K562 (cell line): ENCODE measurements around the gene SCLY. TPM values are rescaled to one million over a fixed set of nuclear protein-coding genes. Genes with fewer than 3 reads are reported as not detected.

Source experiments
- ATAC-seq: fragments of 200-7000 bp; cut with Tn5 transposase; 3 replicates; pipeline ENCODE4 v1.9.1; 2020; ENCODE audit warnings: moderate library complexity
- BruUV-seq: library from RNA; stranded (reverse); fragments of 400-500 nt; replicated peaks from 2 replicates; lab custom pipeline; 2021; lab: Mats Ljungman, UMichigan
- CTCF ChIA-PET: fragments of 300-600 bp; formaldehyde crosslinking; extraction: SDS; loops from one replicate; lab custom pipeline; 2021; ENCODE audit warnings: low intra/inter-chr PET ratio; lab: Yijun Ruan, JAX
- POLR2A ChIA-PET: fragments of 300-600, 350-650 bp; sonication (Branson Sonifier 250); formaldehyde crosslinking; extraction: SDS; loops from one replicate; lab custom pipeline; 2021; ENCODE audit warnings: antibody characterized with exemption, inconsistent platforms; lab: Yijun Ruan, JAX
- DNase-seq, 4 experiments: peaks; one replicate each; pipeline versions ENCODE4 v3.0.0 to v3.0.0-alpha.2; 2011 to 2018; ENCODE audit warnings: low spot score in 3 of 4, mixed read lengths in 3 of 4; ENCODE audit errors: extremely low read depth in 1 of 4
- FAIRE-seq: peaks from 2 replicates; lab custom pipeline; 2011; peaks lifted over from hg19 to GRCh38; lab: Jason Lieb, UNC
- H2AFZ ChIP-seq: 2 replicates; pipeline ENCODE4 v1.6.0; 2011; ENCODE audit warnings: low read depth, low read length, control low read depth, inconsistent platforms
- H3K27ac ChIP-seq: fragments of 200-600 bp; 3 replicates; pipeline ENCODE4 v1.8.0; 2011; ENCODE audit warnings: low read depth, mild to moderate bottlenecking, control low read depth, inconsistent platforms, low read length, moderate library complexity, mixed read lengths; ENCODE audit errors: extremely low read depth
- H3K27me3 ChIP-seq, 2 experiments: fragments of 300-600 bp in 1 of 2; 2 replicates in 1 of 2; 3 replicates in 1 of 2; pipeline versions ENCODE4 v1.6.0 to v1.8.0; 2011; ENCODE audit warnings: inconsistent platforms in 2 of 2, low read length in 2 of 2, mild to moderate bottlenecking in 1 of 2, mixed read lengths in 1 of 2, moderate library complexity in 1 of 2; ENCODE audit not compliant: control insufficient read depth in 2 of 2, insufficient read depth in 2 of 2
- H3K36me3 ChIP-seq: fragments of 300-600 bp; 3 replicates; pipeline ENCODE4 v1.8.0; 2011; ENCODE audit warnings: mild to moderate bottlenecking, low read length, inconsistent platforms; ENCODE audit not compliant: control insufficient read depth, insufficient read depth
- H3K4me1 ChIP-seq, 2 experiments: fragments of 200-600 bp in 1 of 2; replicated peaks in 1 of 2; 2 replicates in 1 of 2; 3 replicates in 1 of 2; pipeline versions ENCODE4 v1.5.1 to v1.8.0; 2011; ENCODE audit warnings: inconsistent platforms in 2 of 2, low read length in 2 of 2, mild to moderate bottlenecking in 1 of 2, mixed read lengths in 1 of 2, moderate library complexity in 1 of 2; ENCODE audit not compliant: control insufficient read depth in 2 of 2, insufficient read depth in 2 of 2
- H3K4me2 ChIP-seq: 2 replicates; pipeline ENCODE4 v1.6.1; 2011; ENCODE audit warnings: low read length, control low read depth, inconsistent platforms, mixed read lengths; ENCODE audit not compliant: insufficient read depth
- H3K4me3 ChIP-seq: fragments of 200-600 bp; sonication (generic), shearing (Covaris generic); 2 replicates; pipeline ENCODE4 v1.5.1; 2016; ENCODE audit warnings: control low read depth, inconsistent platforms
- H3K79me2 ChIP-seq: fragments of 200-600 bp; 3 replicates; pipeline ENCODE4 v1.8.0; 2011; ENCODE audit warnings: low read length, inconsistent platforms; ENCODE audit not compliant: control insufficient read depth, insufficient read depth
- H3K9ac ChIP-seq, 2 experiments: 2 replicates each; pipeline versions ENCODE4 v1.6.0 to v1.6.1; 2011; ENCODE audit warnings: low read depth in 2 of 2, low read length in 2 of 2, control low read depth in 1 of 2, inconsistent platforms in 1 of 2, mild to moderate bottlenecking in 1 of 2, mixed read lengths in 1 of 2; ENCODE audit not compliant: insufficient read depth in 1 of 2
- H3K9me1 ChIP-seq: one replicate; pipeline ENCODE4 v1.6.0; 2011; ENCODE audit warnings: inconsistent platforms, mild to moderate bottlenecking, low read length, moderate library complexity; ENCODE audit not compliant: control insufficient read depth, insufficient read depth
- H3K9me3 ChIP-seq: replicated peaks from 2 replicates; pipeline ENCODE4 v1.5.1; 2011; ENCODE audit warnings: low read depth, low read length, inconsistent platforms; ENCODE audit not compliant: control insufficient read depth, insufficient read depth
- H4K20me1 ChIP-seq: replicated peaks from 2 replicates; pipeline ENCODE4 v1.6.1; 2011; ENCODE audit warnings: low read length, inconsistent platforms, mixed read lengths; ENCODE audit not compliant: control insufficient read depth, insufficient read depth
- NFIC ChIP-seq: fragments of 450-650 bp; IDR thresholded peaks from 2 replicates; pipeline ENCODE4 v1.6.1; 2017; ENCODE audit warnings: mild to moderate bottlenecking, inconsistent platforms
- WGBS: fragments of 100-300 bp; shearing (Covaris generic); methylation state at CpG from one replicate; pipeline ENCODE4 v1.1.6; 2016; ENCODE audit warnings: low coverage, mixed read lengths; ENCODE audit not compliant: insufficient coverage; ENCODE audit errors: missing lambda C conversion rate; 5-methylcytosine and 5-hydroxymethylcytosine counted together
- in situ Hi-C: fragments of 300-500 bp; cut with MboI; formaldehyde crosslinking; loops from 4 replicates; pipeline ENCODE4 v1.15.0; 2018; ENCODE audit warnings: inconsistent platforms, mixed read lengths
- intact Hi-C: fragments of 100-400 bp; cut with micrococcal nuclease; formaldehyde crosslinking; loops from 2 replicates; pipeline ENCODE4 v1.14.2; 2022
- polyA plus RNA-seq, 8 experiments: library from polyadenylated mRNA; depleted of rRNA in 4 of 8; stranded (reverse) in 5 of 8; unstranded in 3 of 8; fragments of >200 nt; fragmentation: Nextera tagmentation in 2 of 8; fragmentation: Illumina TruSeq in 1 of 8; extraction: Ambion mirVana in 2 of 8; extraction: Trizol in 1 of 8; gene quantifications; 2 replicates each; pipeline versions ENCODE4 v1.2.1 to v1.2.3, GENCODE V29; 2011 to 2014; ENCODE audit warnings: inconsistent platforms in 1 of 8, missing spikeins in 1 of 8
- total RNA-seq, 7 experiments: library from RNA; depleted of rRNA in 6 of 7; stranded (reverse); fragments of >200 nt in 6 of 7; fragmentation: Illumina TruSeq in 2 of 7; extraction: Trizol in 2 of 7; gene quantifications; 2 replicates each; pipeline versions ENCODE4 v1.2.1 to v1.2.3, GENCODE V29; 2011 to 2021; ENCODE audit warnings: low replicate concordance in 1 of 7
- TF ChIP-seq, protein P1 (sequence below): sonication (generic); formaldehyde crosslinking; IDR thresholded peaks from 2 replicates; pipeline ENCODE4 v1.8.0; 2023; ENCODE audit warnings: mild to moderate bottlenecking, missing genetic modification reagents

SCLY gene
- total and polyA plus RNA-seq, 9 of the 15 experiments (the other 6 are each of a cell fraction or from before 2014, with no cell fraction given) = 2.6 to 32.2 (median 21.1) TPM

DNA sequence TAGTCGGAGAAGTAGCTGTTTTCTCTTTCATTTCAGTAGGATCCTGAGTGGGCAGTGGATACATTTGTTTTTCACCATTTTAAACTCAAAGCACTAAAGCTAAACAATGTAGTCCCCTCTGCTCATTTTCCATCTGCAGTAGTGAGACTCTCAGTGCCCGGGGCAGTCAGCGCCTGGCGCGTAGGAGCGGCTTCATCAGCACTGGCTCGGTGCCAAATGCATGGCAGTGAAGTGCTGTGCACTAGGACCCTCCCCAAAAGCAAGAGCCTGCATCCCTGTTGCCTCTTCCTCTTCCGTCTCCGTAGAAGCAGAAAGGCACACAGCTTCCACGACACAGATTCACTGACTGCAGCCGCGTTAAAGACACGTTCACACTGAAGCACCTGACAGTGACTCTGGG, 20.3 kb downstream of the SCLY start:
- no peak overlapping the region for H3K27ac ChIP-seq
- ATAC-seq (no peak), FAIRE-seq (no peak), DNase-seq (no peak)
- in situ Hi-C loops (no loop called here), intact Hi-C loops (no loop called here)
- peaks cover 2% of the 10 kb centered on the region; the same call in 2 of the 3 replicates for H3K79me2 ChIP-seq
- TF ChIP-seq, protein P1, sequence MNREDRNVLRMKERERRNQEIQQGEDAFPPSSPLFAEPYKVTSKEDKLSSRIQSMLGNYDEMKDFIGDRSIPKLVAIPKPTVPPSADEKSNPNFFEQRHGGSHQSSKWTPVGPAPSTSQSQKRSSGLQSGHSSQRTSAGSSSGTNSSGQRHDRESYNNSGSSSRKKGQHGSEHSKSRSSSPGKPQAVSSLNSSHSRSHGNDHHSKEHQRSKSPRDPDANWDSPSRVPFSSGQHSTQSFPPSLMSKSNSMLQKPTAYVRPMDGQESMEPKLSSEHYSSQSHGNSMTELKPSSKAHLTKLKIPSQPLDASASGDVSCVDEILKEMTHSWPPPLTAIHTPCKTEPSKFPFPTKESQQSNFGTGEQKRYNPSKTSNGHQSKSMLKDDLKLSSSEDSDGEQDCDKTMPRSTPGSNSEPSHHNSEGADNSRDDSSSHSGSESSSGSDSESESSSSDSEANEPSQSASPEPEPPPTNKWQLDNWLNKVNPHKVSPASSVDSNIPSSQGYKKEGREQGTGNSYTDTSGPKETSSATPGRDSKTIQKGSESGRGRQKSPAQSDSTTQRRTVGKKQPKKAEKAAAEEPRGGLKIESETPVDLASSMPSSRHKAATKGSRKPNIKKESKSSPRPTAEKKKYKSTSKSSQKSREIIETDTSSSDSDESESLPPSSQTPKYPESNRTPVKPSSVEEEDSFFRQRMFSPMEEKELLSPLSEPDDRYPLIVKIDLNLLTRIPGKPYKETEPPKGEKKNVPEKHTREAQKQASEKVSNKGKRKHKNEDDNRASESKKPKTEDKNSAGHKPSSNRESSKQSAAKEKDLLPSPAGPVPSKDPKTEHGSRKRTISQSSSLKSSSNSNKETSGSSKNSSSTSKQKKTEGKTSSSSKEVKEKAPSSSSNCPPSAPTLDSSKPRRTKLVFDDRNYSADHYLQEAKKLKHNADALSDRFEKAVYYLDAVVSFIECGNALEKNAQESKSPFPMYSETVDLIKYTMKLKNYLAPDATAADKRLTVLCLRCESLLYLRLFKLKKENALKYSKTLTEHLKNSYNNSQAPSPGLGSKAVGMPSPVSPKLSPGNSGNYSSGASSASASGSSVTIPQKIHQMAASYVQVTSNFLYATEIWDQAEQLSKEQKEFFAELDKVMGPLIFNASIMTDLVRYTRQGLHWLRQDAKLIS (CRISPR knock-in tag) = no peak
- TF ChIP-seq NFIC = peak; percentile 79
- H3K9ac ChIP-seq = no peak overlapping the region
- no peaks in the 10 kb centered on the region for H3K9me1 ChIP-seq
- no peak overlapping the region for H3K4me2 ChIP-seq
- no peak overlapping the region for H2AFZ ChIP-seq
- POLR2A ChIA-PET = interaction anchor here (1.4 kb wide), 1 partner anchor 10 kb away, joined by 3 read pairs; no protein-coding TSS in a partner anchor
- CTCF ChIA-PET = no interaction called here
- BruUV-seq = no TSS peak
- peaks cover 61% of the 10 kb centered on the region; the same call in 2 of the 3 replicates for H3K36me3 ChIP-seq
- peaks cover 0 to 5% of the 10 kb centered on the region in 2 experiments; a peak in 1 of 5 replicates for H3K4me1 ChIP-seq
- WGBS = 100% methylated on average over 4 of the region's 13 CpGs
- no peaks in the 10 kb centered on the region for H3K27me3 ChIP-seq
- no peaks in the 10 kb centered on the region for H3K9me3 ChIP-seq
- no peaks in the 10 kb centered on the region for H4K20me1 ChIP-seq
- no peak overlapping the region for H3K4me3 ChIP-seq
